ENCODE measurements around the gene GRM8. TPM values are rescaled to one million over a fixed set of nuclear protein-coding genes. Genes with fewer than 3 reads are reported as not detected.
"Not testable (repeated sequence)": the region's sequence is repeated elsewhere in the genome, so short reads cannot be mapped to it uniquely, and the experiment has no call there.

GRM8 gene
- total RNA-seq, 2 experiments from 2014 or later = not detected

- no peak for DNase-seq
- H3K4me1 Mint-ChIP-seq = no peaks in the 10 kb centered on the region
- POLR2A ChIA-PET = no interaction called here
- H3K27ac Mint-ChIP-seq = no peak overlapping the region
- H3K36me3 Mint-ChIP-seq (ENCODE audit: low read depth) = no peaks in the 10 kb centered on the region
- no peak overlapping the region for H3K4me3 Mint-ChIP-seq
- CTCF ChIA-PET = no interaction called here
- no peaks in the 10 kb centered on the region for H3K9me3 Mint-ChIP-seq
- H3K27me3 Mint-ChIP-seq = no peaks in the 10 kb centered on the region
Observed at GRCh38 chr7:126953461-126953860, 299.3 kb downstream of the GRM8 start.

- POLR2A ChIA-PET = no interaction called here
- no peaks in the 10 kb centered on the region for H3K9me3 Mint-ChIP-seq
- DNase-seq = no peak
Observed at GRCh38 chr7:126948664-126949063, 304.1 kb downstream of the GRM8 start.

GRCh38 chr7:126940723-126941307 is 311.9 kb downstream of the GRM8 start:
- Mint-ChIP-seq H3K27ac (no peak overlapping the region), H3K4me1 (no peaks in the 10 kb centered on the region), H3K9me3 (no peaks in the 10 kb centered on the region), H3K4me3 (no peak overlapping the region), H3K27me3 (no peaks in the 10 kb centered on the region), H3K36me3 (ENCODE audit: low read depth) (no peaks in the 10 kb centered on the region)
- ChIA-PET CTCF (no interaction called here), POLR2A (no interaction called here)
- no peak for DNase-seq

More at GRCh38 chr7:126948664-126949063, 304.1 kb downstream of the GRM8 start:
- Mint-ChIP-seq H3K4me3 (no peak overlapping the region), H3K27ac (no peak overlapping the region), H3K27me3 (no peaks in the 10 kb centered on the region), H3K36me3 (ENCODE audit: low read depth) (no peaks in the 10 kb centered on the region), H3K4me1 (no peaks in the 10 kb centered on the region)
- CTCF ChIA-PET = no interaction called here

GRCh38 chr7:126937171-126937570 is 315.6 kb downstream of the GRM8 start:
- ChIA-PET CTCF (no interaction called here), POLR2A (no interaction called here)
- Mint-ChIP-seq H3K9me3 (no peaks in the 10 kb centered on the region), H3K4me3 (no peak overlapping the region), H3K27me3 (peaks cover 2% of the 10 kb centered on the region), H3K4me1 (no peaks in the 10 kb centered on the region), H3K27ac (no peak overlapping the region), H3K36me3 (ENCODE audit: low read depth) (no peaks in the 10 kb centered on the region)
- no peak for DNase-seq

- no peak for DNase-seq
- Mint-ChIP-seq H3K27me3 (peaks cover 4% of the 10 kb centered on the region), H3K27ac (no peak overlapping the region), H3K4me3 (no peak overlapping the region), H3K9me3 (no peaks in the 10 kb centered on the region), H3K36me3 (ENCODE audit: low read depth) (no peaks in the 10 kb centered on the region), H3K4me1 (no peaks in the 10 kb centered on the region)
- ChIA-PET CTCF (no interaction called here), POLR2A (no interaction called here)
Observed at GRCh38 chr7:126931581-126931980, 321.2 kb downstream of the GRM8 start.

- peaks cover 4% of the 10 kb centered on the region for H3K27me3 Mint-ChIP-seq
- no peaks in the 10 kb centered on the region for H3K36me3 Mint-ChIP-seq (ENCODE audit: low read depth)
- no peaks in the 10 kb centered on the region for H3K4me1 Mint-ChIP-seq
- no peak overlapping the region for H3K4me3 Mint-ChIP-seq
- ChIA-PET CTCF (no interaction called here), POLR2A (no interaction called here)
- DNase-seq = no peak
- no peaks in the 10 kb centered on the region for H3K9me3 Mint-ChIP-seq
- H3K27ac Mint-ChIP-seq = no peak overlapping the region
Observed at GRCh38 chr7:126930166-126930565, 322.6 kb downstream of the GRM8 start.

- H3K4me3 Mint-ChIP-seq = no peak overlapping the region
- CTCF ChIA-PET = no interaction called here
- no peaks in the 10 kb centered on the region for H3K4me1 Mint-ChIP-seq
- no peaks in the 10 kb centered on the region for H3K9me3 Mint-ChIP-seq
- no peaks in the 10 kb centered on the region for H3K36me3 Mint-ChIP-seq (ENCODE audit: low read depth)
- no peak overlapping the region for H3K27ac Mint-ChIP-seq
- no peak for DNase-seq
- H3K27me3 Mint-ChIP-seq = peaks cover 1% of the 10 kb centered on the region
- POLR2A ChIA-PET = no interaction called here
Observed at GRCh38 chr7:126924477-126924876, 328.3 kb downstream of the GRM8 start.

- H3K9me3 Mint-ChIP-seq; H3K27ac Mint-ChIP-seq; H3K4me1 Mint-ChIP-seq; POLR2A ChIA-PET; CTCF ChIA-PET; H3K27me3 Mint-ChIP-seq; DNase-seq; H3K36me3 Mint-ChIP-seq (ENCODE audit: low read depth); H3K4me3 Mint-ChIP-seq: not testable (repeated sequence)
Observed at GRCh38 chr7:126911627-126912026, 341.1 kb downstream of the GRM8 start.

GRCh38 chr7:126908564-126908963 is 344.2 kb downstream of the GRM8 start:
- H3K27ac Mint-ChIP-seq; H3K36me3 Mint-ChIP-seq (ENCODE audit: low read depth); CTCF ChIA-PET; DNase-seq; H3K27me3 Mint-ChIP-seq; H3K4me3 Mint-ChIP-seq; POLR2A ChIA-PET; H3K4me1 Mint-ChIP-seq; H3K9me3 Mint-ChIP-seq: not testable (repeated sequence)

GRCh38 chr7:126907657-126908056 is 345.1 kb downstream of the GRM8 start:
- H3K9me3 Mint-ChIP-seq; POLR2A ChIA-PET; DNase-seq; H3K4me1 Mint-ChIP-seq; CTCF ChIA-PET; H3K4me3 Mint-ChIP-seq; H3K27ac Mint-ChIP-seq; H3K36me3 Mint-ChIP-seq (ENCODE audit: low read depth); H3K27me3 Mint-ChIP-seq: not testable (repeated sequence)

- POLR2A ChIA-PET; H3K36me3 Mint-ChIP-seq (ENCODE audit: low read depth): not testable (repeated sequence)
Observed at GRCh38 chr7:126905255-126905654, 347.5 kb downstream of the GRM8 start.

GRCh38 chr7:126901041-126901765 is 351.5 kb downstream of the GRM8 start:
- H3K4me1 Mint-ChIP-seq; CTCF ChIA-PET; H3K4me3 Mint-ChIP-seq; H3K27me3 Mint-ChIP-seq; H3K27ac Mint-ChIP-seq; DNase-seq; H3K36me3 Mint-ChIP-seq (ENCODE audit: low read depth); POLR2A ChIA-PET; H3K9me3 Mint-ChIP-seq: not testable (repeated sequence)

More at GRCh38 chr7:126905255-126905654, 347.5 kb downstream of the GRM8 start:
- H3K27me3 Mint-ChIP-seq, DNase-seq, H3K4me3 Mint-ChIP-seq, H3K27ac Mint-ChIP-seq, H3K9me3 Mint-ChIP-seq, H3K4me1 Mint-ChIP-seq, CTCF ChIA-PET: not testable (repeated sequence)

GRCh38 chr7:126887980-126888379 is 364.8 kb downstream of the GRM8 start:
- H3K36me3 Mint-ChIP-seq (ENCODE audit: low read depth); H3K9me3 Mint-ChIP-seq; CTCF ChIA-PET; H3K4me1 Mint-ChIP-seq; POLR2A ChIA-PET; H3K27me3 Mint-ChIP-seq; DNase-seq; H3K27ac Mint-ChIP-seq; H3K4me3 Mint-ChIP-seq: not testable (repeated sequence)

- H3K36me3 Mint-ChIP-seq (ENCODE audit: low read depth); H3K27ac Mint-ChIP-seq; H3K4me1 Mint-ChIP-seq; POLR2A ChIA-PET; CTCF ChIA-PET; H3K9me3 Mint-ChIP-seq; DNase-seq; H3K27me3 Mint-ChIP-seq; H3K4me3 Mint-ChIP-seq: not testable (repeated sequence)
Observed at GRCh38 chr7:126887560-126887959, 365.2 kb downstream of the GRM8 start.

Measured in activated CD4-positive, alpha-beta T cell treated with anti-CD3 and anti-CD28 coated beads, Interleukin-2, amount 10 ng/mL, durations not matched to agents 7 days and 5 days (primary cell).